Endothelial cell of umbilical vein (primary cell): ENCODE data around the gene HUS1. TPM values are rescaled to one million over a fixed set of nuclear protein-coding genes. Genes with fewer than 3 reads are reported as not detected.
A peak's percentile ranks its signal among the peaks of the same experiment; 100 is the strongest.

ENCODE experiments used
- BruUV-seq: library from RNA; stranded (reverse); fragments of 400-500 nt; replicated peaks from 2 replicates; lab custom pipeline; 2021; lab: Mats Ljungman, UMichigan
- CTCF ChIA-PET: fragments of 300-600, 350-600 bp; sonication (Branson Sonifier 250); formaldehyde crosslinking; loops from one replicate; lab custom pipeline; 2021; ENCODE audit warnings: antibody characterized with exemption, inconsistent platforms; lab: Charles Lee
- POLR2A ChIA-PET: fragments of 300-600, 350-600 bp; sonication (Branson Sonifier 250); formaldehyde crosslinking; loops from one replicate; lab custom pipeline; 2021; ENCODE audit warnings: antibody characterized with exemption, inconsistent platforms; lab: Charles Lee
- DNase-seq: peaks from one replicate; pipeline ENCODE4 v3.0.0-alpha.2; 2011; ENCODE audit warnings: low read depth, low spot score
- FAIRE-seq: peaks from 2 replicates; lab custom pipeline; 2011; peaks lifted over from hg19 to GRCh38; lab: Jason Lieb, UNC
- H2AFZ ChIP-seq: 2 replicates; pipeline ENCODE4 v1.6.0; 2012; ENCODE audit warnings: low read depth, low read length, control low read depth, inconsistent platforms
- H3K27ac ChIP-seq: 2 replicates; pipeline ENCODE4 v1.5.1; 2011; ENCODE audit warnings: low read depth, mild to moderate bottlenecking, control low read depth, low read length, moderate library complexity; ENCODE audit not compliant: insufficient read depth
- H3K27me3 ChIP-seq, 2 experiments: 2 replicates each; pipeline versions ENCODE4 v1.6.0 to v1.6.1; 2011; ENCODE audit warnings: low read length in 2 of 2, mixed read lengths in 1 of 2; ENCODE audit not compliant: control insufficient read depth in 2 of 2, insufficient read depth in 2 of 2
- H3K36me3 ChIP-seq, 2 experiments: 2 replicates in 1 of 2; 3 replicates in 1 of 2; pipeline ENCODE4 v1.5.1; 2011; ENCODE audit warnings: low read length in 2 of 2, mild to moderate bottlenecking in 1 of 2, moderate library complexity in 1 of 2; ENCODE audit not compliant: control insufficient read depth in 2 of 2, insufficient read depth in 2 of 2; ENCODE audit errors: extremely low read depth in 1 of 2
- H3K4me1 ChIP-seq: 3 replicates; pipeline ENCODE4 v1.5.1; 2011; ENCODE audit warnings: mild to moderate bottlenecking, low read length; ENCODE audit not compliant: control insufficient read depth, insufficient read depth; ENCODE audit errors: extremely low read depth
- H3K4me2 ChIP-seq: 2 replicates; pipeline ENCODE4 v1.6.1; 2011; ENCODE audit warnings: low read length, control low read depth, mixed read lengths; ENCODE audit not compliant: insufficient read depth
- H3K4me3 ChIP-seq, 3 experiments: fragments of 200-600 bp in 1 of 3; sonication (generic), shearing (Covaris generic) in 1 of 3; replicated peaks in 1 of 3; 2 replicates each; pipeline ENCODE4 v1.5.1; 2011 to 2016; ENCODE audit warnings: control low read depth in 3 of 3, low read length in 3 of 3, mild to moderate bottlenecking in 2 of 3, inconsistent platforms in 1 of 3, low read depth in 1 of 3, moderate library complexity in 1 of 3; ENCODE audit not compliant: insufficient read depth in 1 of 3
- H3K79me2 ChIP-seq: 2 replicates; pipeline ENCODE4 v1.6.0; 2012; ENCODE audit warnings: low read length, inconsistent platforms; ENCODE audit not compliant: control insufficient read depth, insufficient read depth
- H3K9ac ChIP-seq: replicated peaks from 2 replicates; pipeline ENCODE3; 2011; ENCODE audit warnings: low read length, control low read depth; ENCODE audit not compliant: insufficient read depth; ENCODE audit errors: extremely low read depth
- H3K9me1 ChIP-seq: replicated peaks from 3 replicates; pipeline ENCODE4 v1.6.0; 2011; ENCODE audit warnings: mild to moderate bottlenecking, low read length; ENCODE audit not compliant: control insufficient read depth, insufficient read depth; ENCODE audit errors: extremely low read depth
- H3K9me3 ChIP-seq: replicated peaks from 2 replicates; pipeline ENCODE4 v1.5.1; 2012; ENCODE audit warnings: low read length, inconsistent platforms; ENCODE audit not compliant: control insufficient read depth, insufficient read depth
- H4K20me1 ChIP-seq: replicated peaks from 2 replicates; pipeline ENCODE3; 2011; ENCODE audit warnings: mild to moderate bottlenecking, low read length; ENCODE audit not compliant: control insufficient read depth, insufficient read depth; ENCODE audit errors: extremely low read depth
- FOS ChIP-seq: IDR thresholded peaks from 2 replicates; pipeline ENCODE4 v1.6.1; 2011; ENCODE audit warnings: mild to moderate bottlenecking, low read length, moderate library complexity, borderline replicate concordance; ENCODE audit not compliant: insufficient read depth
- GATA2 ChIP-seq: IDR thresholded peaks from 2 replicates; pipeline ENCODE4 v1.7.0; 2011; ENCODE audit warnings: low read depth, mild to moderate bottlenecking, moderate library complexity, mixed read lengths, low read length; ENCODE audit not compliant: insufficient read length, insufficient read depth
- JUN ChIP-seq: IDR thresholded peaks from 2 replicates; pipeline ENCODE4 v1.6.1; 2011; ENCODE audit warnings: borderline replicate concordance, low read depth; ENCODE audit not compliant: insufficient read length, insufficient read depth
- POLR2AphosphoS5 ChIP-seq: IDR thresholded peaks from 2 replicates; pipeline ENCODE4 v1.6.1; 2012; ENCODE audit warnings: low read depth, mild to moderate bottlenecking, control low read depth, low read length, moderate library complexity; ENCODE audit not compliant: insufficient read depth
- dilution Hi-C: fragments of 300-500 bp; cut with MboI; formaldehyde crosslinking; loops from one replicate; pipeline ENCODE4 v1.15.0; 2019; ENCODE audit warnings: low sequenced_read_pairs; ENCODE audit not compliant: extremely low pct_ligation_motif_present
- intact Hi-C: fragments of 100-400 bp; cut with micrococcal nuclease; formaldehyde crosslinking; loops from one replicate; pipeline ENCODE4 v1.10.0; 2022
- polyA plus RNA-seq, 4 experiments: library from polyadenylated mRNA; depleted of rRNA in 3 of 4; stranded (reverse) in 3 of 4; unstranded in 1 of 4; fragments of >200 nt; gene quantifications; 2 replicates each; pipeline versions ENCODE4 v1.2.1 to v1.2.3, GENCODE V29; 2011 to 2012; ENCODE audit warnings: missing spikeins in 1 of 4
- total RNA-seq: library from RNA; stranded (reverse); gene quantifications from 2 replicates; pipeline ENCODE4 v1.2.3, GENCODE V29; 2021

Gene HUS1
- total and polyA plus RNA-seq, 2 donors (not counting 3 experiments of a cell fraction or from before 2014, with no cell fraction given): 21.4 to 49.7 TPM

- ChIA-PET CTCF (interaction anchor here (0.8 to 5.4 kb wide), 7 partner anchors 13 to 675 kb away, joined by 3 to 51 read pairs (median 7); no protein-coding TSS in a partner anchor), POLR2A (no interaction called here)
- no peaks in the 10 kb centered on the region for H3K9me3 ChIP-seq
- dilution Hi-C loops: no loop called here
- H2AFZ ChIP-seq: no peak overlapping the region
- H3K4me3 ChIP-seq: no peak overlapping the region
- peak overlapping the region; percentile 84 for H3K9ac ChIP-seq
- DNase-seq (peak; percentile 76), FAIRE-seq (peak; percentile 89)
- H4K20me1 ChIP-seq: no peaks in the 10 kb centered on the region
- intact Hi-C loops: loop anchor here (1.0 to 10.0 kb wide), 8 partner anchors 38 to 1396 kb away; partner anchors contain the start of gene HUS1
- no peaks in the 10 kb centered on the region for H3K27me3 ChIP-seq
- no peaks in the 10 kb centered on the region for H3K9me1 ChIP-seq
- peak overlapping the region; percentile 94 for H3K27ac ChIP-seq
- no peaks in the 10 kb centered on the region for H3K79me2 ChIP-seq
- TF ChIP-seq JUN (peak; percentile 98), GATA2 (no peak), FOS (peak; percentile 95), POLR2AphosphoS5 (peak; percentile 47)
- peak overlapping the region; percentile 9 for H3K4me2 ChIP-seq
- no peaks in the 10 kb centered on the region for H3K36me3 ChIP-seq
- BruUV-seq: TSS peak; percentile 58
- peaks cover 57% of the 10 kb centered on the region for H3K4me1 ChIP-seq
These were observed 38.1 kb downstream of the HUS1 start for GRCh38 chr7:47941136-47941844.
